Ectodermal cell (in vitro differentiated cells): ENCODE measurements around the gene LDLRAD4.

Source experiments
- H3K27ac ChIP-seq: 2 replicates; pipeline ENCODE4 v1.7.0; 2013; ENCODE audit warnings: mild to moderate bottlenecking, low read depth, low read length; ENCODE audit not compliant: insufficient read depth, poor library complexity, severe bottlenecking
- H3K27me3 ChIP-seq: 2 replicates; pipeline ENCODE4 v1.7.0; 2013; ENCODE audit warnings: mild to moderate bottlenecking, low read length; ENCODE audit not compliant: insufficient read depth, control insufficient read depth, poor library complexity, severe bottlenecking
- H3K36me3 ChIP-seq: one replicate; pipeline ENCODE4 v1.7.0; 2013; ENCODE audit warnings: low read length; ENCODE audit not compliant: control insufficient read depth, insufficient read depth
- H3K4me1 ChIP-seq: one replicate; pipeline ENCODE4 v1.7.0; 2013; ENCODE audit warnings: low read length; ENCODE audit not compliant: control insufficient read depth, insufficient read depth
- H3K4me3 ChIP-seq: 2 replicates; pipeline ENCODE4 v1.7.0; 2013; ENCODE audit warnings: low read depth, low read length, control low read depth; ENCODE audit not compliant: insufficient read depth
- H3K9me3 ChIP-seq: 2 replicates; pipeline ENCODE4 v1.7.0; 2013; ENCODE audit warnings: mild to moderate bottlenecking, low read length, moderate library complexity; ENCODE audit not compliant: control insufficient read depth
- WGBS, 2 experiments: methylation state at CpG; one replicate each; pipeline ENCODE4 v1.1.7; 2013; ENCODE audit warnings: missing lambda C conversion rate in 2 of 2; 5-methylcytosine and 5-hydroxymethylcytosine counted together

LDLRAD4 gene

GRCh38 chr18:13433685-13434084, 215.1 kb downstream of the LDLRAD4 start:
- Histone ChIP-seq H3K4me1 (no peaks in the 10 kb centered on the region), H3K27me3 (no peaks in the 10 kb centered on the region), H3K9me3 (no peaks in the 10 kb centered on the region), H3K4me3 (no peak overlapping the region), H3K36me3 (no peaks in the 10 kb centered on the region), H3K27ac (no peak overlapping the region)
- WGBS, 2 experiments: 91 to 94% methylated on average over 5 of the region's 5 CpGs

- no peaks in the 10 kb centered on the region for H3K27me3 ChIP-seq
- no peaks in the 10 kb centered on the region for H3K9me3 ChIP-seq
- 92 to 95% methylated on average over 5 of the region's 5 CpGs for WGBS, 2 experiments
- H3K36me3 ChIP-seq: no peaks in the 10 kb centered on the region
- H3K27ac ChIP-seq: no peak overlapping the region
- no peaks in the 10 kb centered on the region for H3K4me1 ChIP-seq
- H3K4me3 ChIP-seq: no peak overlapping the region
These were observed 216.3 kb downstream of the LDLRAD4 start for GRCh38 chr18:13434854-13435253.

DNA sequence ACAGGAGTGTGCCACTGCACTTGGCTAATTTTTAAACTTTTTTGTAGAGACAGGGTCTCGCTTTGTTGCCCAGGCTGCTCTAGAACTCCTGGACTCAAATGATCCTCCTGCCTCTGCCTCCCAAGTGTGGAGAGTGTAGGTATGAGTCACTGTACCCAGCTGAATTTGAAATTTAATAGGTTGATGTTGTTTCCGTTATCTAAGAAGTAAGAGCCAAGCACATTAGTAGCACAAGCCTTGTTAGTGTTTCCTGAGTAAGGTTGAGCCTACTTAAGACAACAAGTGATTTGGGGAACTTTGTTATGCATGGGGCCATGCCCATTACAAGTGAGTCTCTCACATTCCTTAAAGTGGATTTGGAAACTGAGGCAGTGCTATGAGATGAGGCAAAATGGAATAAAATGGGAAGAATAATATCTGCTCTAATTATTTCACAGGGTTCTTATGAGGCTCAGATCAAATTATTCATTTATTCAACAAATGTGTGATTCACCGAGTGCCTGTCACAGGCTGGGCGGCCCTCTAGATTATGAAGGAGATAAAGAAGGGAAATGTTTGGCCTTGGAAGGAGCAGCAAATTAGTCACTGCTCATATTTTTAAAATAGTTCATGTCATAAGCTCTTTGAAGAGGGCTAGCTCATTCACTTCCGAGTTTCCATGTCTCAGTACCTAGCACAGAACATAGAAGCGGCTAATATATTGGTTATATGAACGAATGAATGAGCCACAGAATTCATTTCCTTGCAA, 217.2 kb downstream of the LDLRAD4 start:
- 95 to 96% methylated on average over 5 to 7 of the region's 7 CpGs for WGBS, 2 experiments
- Histone ChIP-seq H3K4me1 (no peaks in the 10 kb centered on the region), H3K9me3 (no peaks in the 10 kb centered on the region), H3K27ac (no peak overlapping the region), H3K27me3 (no peaks in the 10 kb centered on the region), H3K36me3 (no peaks in the 10 kb centered on the region), H3K4me3 (no peak overlapping the region)

- Histone ChIP-seq H3K27ac (no peak overlapping the region), H3K27me3 (no peaks in the 10 kb centered on the region)
- WGBS, 2 experiments: 91 to 94% methylated on average over 5 to 8 of the region's 8 CpGs
These were observed 218.0 kb downstream of the LDLRAD4 start for GRCh38 chr18:13436576-13436975.

GRCh38 chr18:13437034-13437433, 218.5 kb downstream of the LDLRAD4 start:
- Histone ChIP-seq H3K36me3 (no peaks in the 10 kb centered on the region), H3K27ac (no peak overlapping the region), H3K4me1 (no peaks in the 10 kb centered on the region), H3K4me3 (no peak overlapping the region), H3K27me3 (no peaks in the 10 kb centered on the region), H3K9me3 (no peaks in the 10 kb centered on the region)
- WGBS, 2 experiments: 92 to 96% methylated on average over 6 of the region's 6 CpGs

More at GRCh38 chr18:13436576-13436975, 218.0 kb downstream of the LDLRAD4 start:
- H3K4me3 ChIP-seq: no peak overlapping the region
- no peaks in the 10 kb centered on the region for H3K4me1 ChIP-seq
- no peaks in the 10 kb centered on the region for H3K36me3 ChIP-seq
- H3K9me3 ChIP-seq: no peaks in the 10 kb centered on the region

DNA sequence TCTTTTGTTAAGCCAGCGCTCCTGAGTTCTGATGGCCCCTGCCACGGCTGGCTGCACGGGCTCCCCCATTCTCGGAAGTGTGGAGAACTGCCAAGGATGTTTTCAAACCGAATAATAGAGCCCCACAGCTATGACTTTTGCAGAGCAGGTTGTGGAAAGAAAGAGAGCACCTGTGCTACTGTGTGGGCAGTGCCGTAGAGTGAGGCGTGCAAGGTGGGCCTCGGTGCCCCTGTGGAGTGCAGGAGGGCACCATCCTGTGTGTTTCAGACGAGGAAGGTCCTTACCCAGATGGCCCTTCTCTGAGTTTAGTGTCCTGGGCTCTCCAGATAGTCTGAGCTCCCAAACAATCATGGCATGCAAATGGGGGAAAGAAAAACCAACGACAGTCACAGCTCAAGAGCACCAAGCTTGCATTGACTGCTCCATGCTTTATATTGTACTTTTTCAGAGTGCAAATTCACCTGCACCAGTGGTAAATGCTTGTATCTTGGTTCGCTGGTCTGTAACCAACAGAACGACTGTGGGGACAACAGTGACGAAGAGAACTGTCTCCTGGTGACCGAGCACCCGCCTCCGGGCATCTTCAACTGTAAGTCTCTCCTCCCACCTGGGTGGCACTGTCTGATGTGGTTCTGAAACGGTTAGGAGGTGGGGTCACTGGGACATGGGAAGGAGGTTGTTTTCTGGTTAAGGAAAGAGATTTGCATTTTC, 219.4 kb downstream of the LDLRAD4 start:
- H3K27ac ChIP-seq: no peak overlapping the region
- WGBS, 2 experiments: 84 to 89% methylated on average over 17 of the region's 17 CpGs

DNA sequence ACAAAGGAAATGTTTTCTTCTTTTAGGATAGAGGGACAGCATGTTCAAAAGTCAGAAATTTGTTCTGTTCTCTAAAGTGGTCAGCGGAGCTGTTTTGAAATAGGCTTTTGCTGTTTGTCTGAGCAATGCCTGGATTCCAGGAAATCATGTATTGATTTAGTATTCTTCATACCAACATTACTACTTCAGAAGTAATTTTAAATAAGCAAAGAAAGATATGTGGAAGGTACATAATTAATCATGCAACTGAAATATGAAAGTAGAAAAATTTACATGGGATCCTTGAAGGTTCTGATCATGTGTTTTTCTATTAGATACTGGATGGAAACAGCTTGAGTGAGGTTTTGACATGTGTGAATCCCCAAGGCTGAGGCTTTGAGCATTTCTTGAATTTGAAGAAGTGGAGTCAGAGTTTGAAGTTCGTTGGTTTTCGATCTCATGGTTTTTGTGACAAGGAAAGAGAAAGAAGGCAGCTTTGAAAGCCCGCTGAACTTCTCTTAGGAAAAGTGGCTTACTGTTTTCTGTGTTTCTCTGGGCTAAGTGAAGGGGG, 220.0 kb downstream of the LDLRAD4 start:
- H3K27me3 ChIP-seq: peaks cover 6% of the 10 kb centered on the region
- no peaks in the 10 kb centered on the region for H3K36me3 ChIP-seq
- no peak overlapping the region for H3K4me3 ChIP-seq
- no peaks in the 10 kb centered on the region for H3K4me1 ChIP-seq
- no peaks in the 10 kb centered on the region for H3K9me3 ChIP-seq
- no peak overlapping the region for H3K27ac ChIP-seq
- 91 to 93% methylated on average over 4 of the region's 4 CpGs for WGBS, 2 experiments

More for the DNA sequence above, 219.4 kb downstream of the LDLRAD4 start:
- no peaks in the 10 kb centered on the region for H3K4me1 ChIP-seq
- H3K27me3 ChIP-seq: no peaks in the 10 kb centered on the region
- H3K4me3 ChIP-seq: no peak overlapping the region
- H3K36me3 ChIP-seq: no peaks in the 10 kb centered on the region
- H3K9me3 ChIP-seq: no peaks in the 10 kb centered on the region

DNA sequence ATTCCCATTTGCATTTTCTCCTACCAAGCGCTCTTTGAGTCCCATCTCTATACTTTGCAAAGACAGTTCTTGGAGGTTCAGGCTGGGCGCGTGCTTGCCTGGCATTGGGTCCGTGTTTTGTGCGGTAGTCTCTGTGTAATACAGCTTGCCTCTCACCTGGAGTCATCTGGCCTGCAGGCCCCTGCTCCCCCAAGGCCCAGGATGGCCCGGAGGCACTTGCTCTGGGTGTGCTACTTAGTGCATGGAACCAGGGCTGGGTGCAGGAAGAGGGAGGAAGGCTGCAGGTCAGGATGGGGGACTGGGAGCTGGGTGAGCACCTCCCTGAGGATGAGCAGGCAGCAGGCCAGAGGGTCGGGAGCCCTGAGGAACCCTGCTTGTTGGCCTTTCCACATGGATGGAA, 220.9 kb downstream of the LDLRAD4 start:
- no peak overlapping the region for H3K4me3 ChIP-seq
- no peaks in the 10 kb centered on the region for H3K36me3 ChIP-seq
- 92 to 93% methylated on average over 7 of the region's 7 CpGs for WGBS, 2 experiments
- H3K9me3 ChIP-seq: no peaks in the 10 kb centered on the region
- H3K27ac ChIP-seq: no peak overlapping the region
- H3K27me3 ChIP-seq: peaks cover 15% of the 10 kb centered on the region
- no peaks in the 10 kb centered on the region for H3K4me1 ChIP-seq

GRCh38 chr18:13440277-13441248, 222.0 kb downstream of the LDLRAD4 start:
- H3K27me3 ChIP-seq: peaks cover 21% of the 10 kb centered on the region
- WGBS, 2 experiments: 89 to 91% methylated on average over 25 of the region's 25 CpGs
- no peaks in the 10 kb centered on the region for H3K9me3 ChIP-seq
- H3K36me3 ChIP-seq: no peaks in the 10 kb centered on the region
- no peak overlapping the region for H3K4me3 ChIP-seq
- no peaks in the 10 kb centered on the region for H3K4me1 ChIP-seq
- no peak overlapping the region for H3K27ac ChIP-seq
